Stimulated activated CD4-positive, alpha-beta T cell treated with anti-CD3 and anti-CD28 coated beads, Interleukin-2, amount 100 ng/mL, for 24 hours (primary cell): ENCODE data around the gene JARID2.
"Not testable (repeated sequence)": the region's sequence is repeated elsewhere in the genome, so short reads cannot be mapped to it uniquely, and the experiment has no call there.

ENCODE experiments used
- DNase-seq, 2 donors: peaks; one replicate each; pipeline ENCODE4 v3.0.0-alpha.2; 2020

Gene JARID2

GRCh38 chr6:15290962-15291704, 45.3 kb downstream of the JARID2 start:
- no peak for DNase-seq

- no peak for DNase-seq
Observed at GRCh38 chr6:15292721-15293302, 46.9 kb downstream of the JARID2 start.

- DNase-seq: no peak
Observed at GRCh38 chr6:15293674-15294073, 47.8 kb downstream of the JARID2 start.

GRCh38 chr6:15294504-15294903, 48.6 kb downstream of the JARID2 start:
- DNase-seq: no peak

- DNase-seq: no peak
Observed at GRCh38 chr6:15296249-15296648, 50.4 kb downstream of the JARID2 start.

- DNase-seq: peak in 1 of 2 donors; percentile 39
Observed at GRCh38 chr6:15296735-15297134, 50.9 kb downstream of the JARID2 start.

GRCh38 chr6:15297167-15297566, 51.3 kb downstream of the JARID2 start:
- not testable (repeated sequence) for DNase-seq

GRCh38 chr6:15297895-15298590, 52.2 kb downstream of the JARID2 start:
- DNase-seq: no peak

- DNase-seq: peak; percentile 29 to 38
Observed at GRCh38 chr6:15299430-15300131, 53.7 kb downstream of the JARID2 start.

GRCh38 chr6:15301179-15302006, 55.5 kb downstream of the JARID2 start:
- DNase-seq: no peak

- DNase-seq: no peak
Observed at GRCh38 chr6:15303162-15303919, 57.5 kb downstream of the JARID2 start.

GRCh38 chr6:15303920-15304291, 58.0 kb downstream of the JARID2 start:
- DNase-seq: no peak

GRCh38 chr6:15304337-15305042, 58.6 kb downstream of the JARID2 start:
- DNase-seq: no peak

GRCh38 chr6:15305496-15305895, 59.6 kb downstream of the JARID2 start:
- no peak for DNase-seq

GRCh38 chr6:15305909-15306308, 60.0 kb downstream of the JARID2 start:
- DNase-seq: no peak

GRCh38 chr6:15308435-15309213, 62.8 kb downstream of the JARID2 start:
- no peak for DNase-seq

GRCh38 chr6:15309611-15310283, 63.9 kb downstream of the JARID2 start:
- no peak for DNase-seq

GRCh38 chr6:15310680-15311079, 64.8 kb downstream of the JARID2 start:
- DNase-seq: no peak

- DNase-seq: no peak
Observed at GRCh38 chr6:15312500-15312899, 66.6 kb downstream of the JARID2 start.

- DNase-seq: no peak
Observed at GRCh38 chr6:15313367-15313766, 67.5 kb downstream of the JARID2 start.
